SU-DHL-6 (cell line): ENCODE measurements around the gene PLCXD3.
"Not testable (repeated sequence)": the region's sequence is repeated elsewhere in the genome, so short reads cannot be mapped to it uniquely, and the experiment has no call there.

Experiments used
- H2AFZ ChIP-seq: fragments of 200-600 bp; sonication (generic); 2 replicates; pipeline ENCODE4 v1.6.1; 2014; ENCODE audit warnings: low read depth, mild to moderate bottlenecking, moderate library complexity, mixed read lengths, antibody characterized with exemption, low read length; ENCODE audit not compliant: severe bottlenecking
- H3F3A ChIP-seq: fragments of 200-600 bp; shearing (Covaris generic); 2 replicates; pipeline ENCODE4 v1.6.0; 2016; ENCODE audit warnings: antibody characterized with exemption, mild to moderate bottlenecking; ENCODE audit not compliant: insufficient read depth
- H3K27ac ChIP-seq: fragments of 200-600 bp; sonication (generic); 2 replicates; pipeline ENCODE4 v1.5.1; 2016; ENCODE audit warnings: low read depth, mild to moderate bottlenecking, low read length, moderate library complexity, mixed read lengths
- H3K27me3 ChIP-seq: fragments of 200-600 bp; sonication (generic), shearing (Covaris generic); 2 replicates; pipeline ENCODE4 v1.6.0; 2014; ENCODE audit warnings: mild to moderate bottlenecking, low read length
- H3K36me3 ChIP-seq: fragments of 200-600 bp; sonication (generic); 2 replicates; pipeline ENCODE4 v1.6.1; 2014; ENCODE audit warnings: mild to moderate bottlenecking, low read length, mixed read lengths
- H3K4me2 ChIP-seq: fragments of 300-600, 200-600 bp; shearing (Covaris generic), sonication (generic); 2 replicates; pipeline ENCODE4 v1.6.0; 2014; ENCODE audit warnings: low read length, low read depth, mild to moderate bottlenecking; ENCODE audit not compliant: poor library complexity, severe bottlenecking
- H3K4me3 ChIP-seq: fragments of 200-600 bp; sonication (generic); 2 replicates; pipeline ENCODE4 v1.5.1; 2014; ENCODE audit warnings: antibody characterized with exemption, low read length, mild to moderate bottlenecking, mixed read lengths; ENCODE audit not compliant: insufficient read depth, poor library complexity, severe bottlenecking
- H3K79me2 ChIP-seq: fragments of 200-600 bp; sonication (generic); 2 replicates; pipeline ENCODE4 v1.6.1; 2014; ENCODE audit warnings: mild to moderate bottlenecking, low read length, moderate library complexity; ENCODE audit not compliant: insufficient read depth
- H3K9ac ChIP-seq: fragments of 200-600 bp; sonication (generic); 2 replicates; pipeline ENCODE4 v1.7.0; 2014; ENCODE audit warnings: mild to moderate bottlenecking, low read length
- H3K9me2 ChIP-seq: fragments of 200-600 bp; sonication (generic); replicated peaks from 2 replicates; pipeline ENCODE4 v1.6.1; 2014; ENCODE audit warnings: low read length; ENCODE audit not compliant: insufficient read depth
- H3K9me3 ChIP-seq: fragments of 200-600 bp; sonication (generic); 2 replicates; pipeline ENCODE4 v1.6.1; 2014; ENCODE audit warnings: low read length, mixed read lengths; ENCODE audit not compliant: insufficient read depth
- H4K20me1 ChIP-seq: fragments of 200-600 bp; sonication (generic); 2 replicates; pipeline ENCODE4 v1.6.1; 2014; ENCODE audit warnings: low read depth, mild to moderate bottlenecking, antibody characterized with exemption, low read length, moderate library complexity, mixed read lengths
- EZH2phosphoT487 ChIP-seq: fragments of 200-600 bp; sonication (generic), shearing (Covaris generic); conservative IDR thresholded peaks from 2 replicates; pipeline ENCODE4 v1.6.1; 2018; ENCODE audit warnings: mild to moderate bottlenecking, antibody characterized with exemption, low read length, moderate library complexity, mixed read lengths
- TF ChIP-seq, protein P1 (sequence below): fragments of 200-600 bp; sonication (generic); IDR thresholded peaks from one replicate; pipeline ENCODE4 v1.5.1; 2017; ENCODE audit warnings: antibody characterized with exemption, mild to moderate bottlenecking, low read length, moderate library complexity; ENCODE audit not compliant: insufficient read depth, poor library complexity, severe bottlenecking

PLCXD3 gene

DNA sequence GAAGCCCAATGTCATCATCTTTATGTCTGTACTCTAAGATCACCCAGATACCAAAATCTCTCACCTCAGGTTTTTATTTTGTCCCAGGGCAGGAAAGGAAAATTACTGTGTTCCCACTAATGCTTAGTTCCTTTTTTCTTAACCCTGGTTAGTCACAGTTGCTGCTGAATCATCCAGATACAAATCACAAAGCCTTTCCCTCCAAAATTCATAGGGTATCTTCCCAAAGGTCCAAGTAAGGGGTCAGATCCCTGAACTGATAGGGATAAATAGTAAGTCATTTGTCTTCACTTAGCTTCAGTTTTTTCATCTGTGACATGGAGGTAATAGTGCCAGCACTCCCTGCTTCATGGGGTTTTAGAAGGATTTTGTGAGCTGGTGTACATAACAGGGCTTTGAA is 2.2 kb downstream of the PLCXD3 start:
- TF ChIP-seq, protein P1, sequence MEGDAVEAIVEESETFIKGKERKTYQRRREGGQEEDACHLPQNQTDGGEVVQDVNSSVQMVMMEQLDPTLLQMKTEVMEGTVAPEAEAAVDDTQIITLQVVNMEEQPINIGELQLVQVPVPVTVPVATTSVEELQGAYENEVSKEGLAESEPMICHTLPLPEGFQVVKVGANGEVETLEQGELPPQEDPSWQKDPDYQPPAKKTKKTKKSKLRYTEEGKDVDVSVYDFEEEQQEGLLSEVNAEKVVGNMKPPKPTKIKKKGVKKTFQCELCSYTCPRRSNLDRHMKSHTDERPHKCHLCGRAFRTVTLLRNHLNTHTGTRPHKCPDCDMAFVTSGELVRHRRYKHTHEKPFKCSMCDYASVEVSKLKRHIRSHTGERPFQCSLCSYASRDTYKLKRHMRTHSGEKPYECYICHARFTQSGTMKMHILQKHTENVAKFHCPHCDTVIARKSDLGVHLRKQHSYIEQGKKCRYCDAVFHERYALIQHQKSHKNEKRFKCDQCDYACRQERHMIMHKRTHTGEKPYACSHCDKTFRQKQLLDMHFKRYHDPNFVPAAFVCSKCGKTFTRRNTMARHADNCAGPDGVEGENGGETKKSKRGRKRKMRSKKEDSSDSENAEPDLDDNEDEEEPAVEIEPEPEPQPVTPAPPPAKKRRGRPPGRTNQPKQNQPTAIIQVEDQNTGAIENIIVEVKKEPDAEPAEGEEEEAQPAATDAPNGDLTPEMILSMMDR = no peak
- no peak for TF ChIP-seq EZH2phosphoT487
- H3K4me3 ChIP-seq = no peak overlapping the region
- H4K20me1 ChIP-seq = no peaks in the 10 kb centered on the region

DNA sequence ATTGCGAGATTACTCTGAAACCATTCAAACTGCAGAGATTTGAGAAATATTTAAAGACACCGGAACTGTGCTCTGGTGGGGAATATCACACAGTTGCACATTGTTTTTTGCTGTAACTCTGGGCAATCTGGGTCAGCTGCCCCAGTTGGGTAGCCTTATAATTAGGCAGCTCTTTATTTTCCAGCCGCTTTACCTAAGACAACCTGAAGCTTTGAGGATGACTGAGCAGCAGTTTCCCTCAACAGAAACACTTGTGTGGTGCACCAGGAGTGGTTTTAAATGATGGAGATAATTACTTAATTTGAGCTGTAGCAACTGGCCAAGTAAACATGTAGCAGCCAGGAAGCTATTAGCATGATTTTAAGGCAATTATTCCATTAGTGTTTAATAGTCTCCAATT is 2.9 kb downstream of the PLCXD3 start:
- Histone ChIP-seq H3K9me3 (no peaks in the 10 kb centered on the region), H4K20me1 (no peaks in the 10 kb centered on the region), H3K4me2 (no peak overlapping the region), H3K9ac (no peak overlapping the region), H3F3A (no peaks in the 10 kb centered on the region), H3K36me3 (no peaks in the 10 kb centered on the region), H2AFZ (no peak overlapping the region), H3K27ac (no peak overlapping the region), H3K9me2 (no peaks in the 10 kb centered on the region), H3K4me3 (no peak overlapping the region), H3K79me2 (no peaks in the 10 kb centered on the region), H3K27me3 (no peaks in the 10 kb centered on the region)
- TF ChIP-seq, protein P1 = no peak
- no peak for TF ChIP-seq EZH2phosphoT487

More for the DNA sequence above, 2.2 kb downstream of the PLCXD3 start:
- Histone ChIP-seq H3K36me3 (no peaks in the 10 kb centered on the region), H3F3A (no peaks in the 10 kb centered on the region), H3K27ac (no peak overlapping the region), H3K4me2 (no peak overlapping the region), H3K9me2 (no peaks in the 10 kb centered on the region), H3K9ac (no peak overlapping the region), H3K79me2 (no peaks in the 10 kb centered on the region), H3K9me3 (no peaks in the 10 kb centered on the region), H2AFZ (no peak overlapping the region), H3K27me3 (no peaks in the 10 kb centered on the region)

DNA sequence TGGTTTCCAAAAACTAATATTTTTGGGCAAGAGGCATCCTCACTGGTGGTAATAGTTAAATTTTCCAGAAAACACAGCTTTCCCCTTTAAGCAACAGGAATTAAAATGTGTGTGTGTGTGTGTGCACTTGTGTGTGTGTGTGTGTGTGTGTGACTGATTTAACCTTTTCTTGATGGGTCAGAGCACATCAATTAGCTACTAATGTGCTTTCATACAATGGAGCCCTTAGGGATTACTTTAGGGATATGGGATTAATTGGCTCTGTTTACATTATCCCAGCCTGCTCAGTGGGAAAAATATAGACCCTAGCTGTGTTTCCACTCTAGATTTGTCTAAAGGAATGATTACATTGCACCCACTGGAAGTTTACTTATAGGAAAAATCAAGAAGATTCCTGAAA is 6.5 kb downstream of the PLCXD3 start:
- H3K4me2 ChIP-seq = no peak overlapping the region
- no peak overlapping the region for H3K4me3 ChIP-seq
- no peak overlapping the region for H3K9ac ChIP-seq
- no peaks in the 10 kb centered on the region for H3K79me2 ChIP-seq
- H3K27ac ChIP-seq = no peak overlapping the region
- no peak overlapping the region for H2AFZ ChIP-seq
- H3K27me3 ChIP-seq = no peaks in the 10 kb centered on the region
- H3K36me3 ChIP-seq = no peaks in the 10 kb centered on the region
- no peaks in the 10 kb centered on the region for H4K20me1 ChIP-seq
- no peaks in the 10 kb centered on the region for H3K9me2 ChIP-seq
- TF ChIP-seq, protein P1 = no peak
- TF ChIP-seq EZH2phosphoT487 = no peak
- no peaks in the 10 kb centered on the region for H3F3A ChIP-seq
- H3K9me3 ChIP-seq = no peaks in the 10 kb centered on the region

DNA sequence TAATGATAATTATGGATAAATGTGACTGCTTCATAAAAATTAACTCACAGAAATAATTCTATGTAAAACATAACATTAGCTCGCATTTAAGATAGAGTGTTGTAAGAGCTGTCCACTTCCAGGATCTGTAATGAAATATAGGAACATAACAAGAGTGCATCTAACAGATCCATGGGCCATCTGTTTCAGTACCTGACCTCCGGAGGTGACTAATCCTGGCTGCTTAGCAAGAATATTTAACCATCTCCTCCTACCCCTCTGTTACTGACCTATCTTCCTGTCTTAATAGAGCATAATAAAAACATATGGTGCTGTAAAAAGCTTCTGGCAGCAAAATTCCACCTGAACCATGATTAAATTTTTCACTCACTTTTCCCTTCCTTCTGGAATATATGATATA is 7.1 kb downstream of the PLCXD3 start:
- Histone ChIP-seq H3K27me3 (no peaks in the 10 kb centered on the region), H3F3A (no peaks in the 10 kb centered on the region), H3K9me3 (no peaks in the 10 kb centered on the region), H2AFZ (no peak overlapping the region), H4K20me1 (no peaks in the 10 kb centered on the region), H3K79me2 (no peaks in the 10 kb centered on the region), H3K9me2 (no peaks in the 10 kb centered on the region), H3K27ac (no peak overlapping the region), H3K9ac (no peak overlapping the region), H3K4me2 (no peak overlapping the region), H3K36me3 (no peaks in the 10 kb centered on the region), H3K4me3 (no peak overlapping the region)
- no peak for TF ChIP-seq EZH2phosphoT487
- TF ChIP-seq, protein P1 = no peak

DNA sequence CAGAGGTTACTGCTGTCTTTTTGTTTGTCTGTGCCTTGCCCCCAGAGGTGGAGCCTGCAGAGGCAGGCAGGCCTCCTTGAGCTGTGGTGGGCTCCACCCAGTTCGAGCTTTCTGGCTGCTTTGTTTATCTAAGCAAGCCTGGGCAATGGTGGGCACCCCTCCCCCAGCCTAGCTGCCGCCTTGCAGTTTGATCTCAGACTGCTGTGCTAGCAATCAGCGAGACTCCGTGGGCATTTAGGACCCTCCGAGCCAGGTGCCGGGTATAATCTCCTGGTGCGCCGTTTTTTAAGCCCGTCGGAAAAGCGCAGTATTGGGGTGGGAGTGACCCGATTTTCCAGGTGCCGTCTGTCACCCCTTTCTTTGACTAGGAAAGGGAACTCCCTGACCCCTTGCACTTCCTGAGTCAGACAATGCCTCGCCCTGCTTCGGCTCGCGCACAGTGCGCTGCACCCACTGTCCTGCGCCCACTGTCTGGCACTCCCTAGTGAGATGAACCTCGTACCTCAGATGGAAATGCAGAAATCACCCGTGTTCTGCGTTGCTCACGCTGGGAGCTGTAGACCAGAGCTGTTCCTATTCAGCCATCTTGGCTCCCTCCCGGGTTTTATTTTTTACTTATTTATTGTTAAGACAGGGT is 16.8 kb downstream of the PLCXD3 start:
- not testable (repeated sequence) for H4K20me1 ChIP-seq, H3F3A ChIP-seq, H3K36me3 ChIP-seq, H3K27ac ChIP-seq, H2AFZ ChIP-seq, H3K79me2 ChIP-seq, H3K27me3 ChIP-seq, H3K9ac ChIP-seq, H3K9me2 ChIP-seq, H3K4me3 ChIP-seq, H3K9me3 ChIP-seq, H3K4me2 ChIP-seq
